ENCODE results near the gene TMEM213.
A peak's percentile ranks its signal among the peaks of the same experiment; 100 is the strongest.

Gene TMEM213

DNA sequence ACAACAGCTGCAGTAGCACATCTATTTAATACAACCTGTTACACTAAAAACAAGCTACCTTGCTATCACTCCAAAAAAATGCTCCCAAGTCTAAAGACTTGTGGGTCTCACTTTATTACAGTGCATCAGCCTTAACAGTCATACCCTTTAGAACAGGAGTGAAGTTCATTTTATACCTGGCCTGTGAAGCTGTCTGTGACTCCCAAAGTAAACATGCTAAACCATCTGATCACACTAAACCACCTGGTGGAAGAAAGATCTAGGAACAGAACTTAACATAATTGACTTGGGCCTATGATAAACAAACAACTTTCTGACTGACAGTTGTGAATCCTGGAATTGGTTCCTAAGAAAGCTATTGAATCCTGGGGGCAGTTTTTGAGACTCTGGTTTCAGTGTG lies 81.1 kb downstream of the TMEM213 start:
- no peak for DNase-seq

DNA sequence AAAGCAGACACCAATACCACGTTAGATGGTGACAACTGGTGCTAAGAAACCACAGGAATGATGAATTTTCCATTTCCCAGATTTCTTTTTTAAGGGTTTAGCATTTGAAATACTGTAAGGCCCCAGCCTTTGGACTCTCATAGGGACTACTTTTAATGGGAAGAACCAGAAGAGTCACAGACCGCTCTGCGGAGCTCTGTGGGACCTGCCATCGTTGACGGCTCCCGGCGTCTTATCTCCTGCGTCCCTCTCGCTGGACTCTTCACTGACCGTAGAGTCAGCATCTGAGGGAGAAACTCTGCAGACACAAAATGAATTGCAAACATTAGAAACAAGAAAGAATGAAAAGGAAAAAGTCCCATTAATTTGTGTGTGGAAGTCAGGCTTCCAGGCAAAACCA lies 81.6 kb downstream of the TMEM213 start:
- DNase-seq: no peak

DNA sequence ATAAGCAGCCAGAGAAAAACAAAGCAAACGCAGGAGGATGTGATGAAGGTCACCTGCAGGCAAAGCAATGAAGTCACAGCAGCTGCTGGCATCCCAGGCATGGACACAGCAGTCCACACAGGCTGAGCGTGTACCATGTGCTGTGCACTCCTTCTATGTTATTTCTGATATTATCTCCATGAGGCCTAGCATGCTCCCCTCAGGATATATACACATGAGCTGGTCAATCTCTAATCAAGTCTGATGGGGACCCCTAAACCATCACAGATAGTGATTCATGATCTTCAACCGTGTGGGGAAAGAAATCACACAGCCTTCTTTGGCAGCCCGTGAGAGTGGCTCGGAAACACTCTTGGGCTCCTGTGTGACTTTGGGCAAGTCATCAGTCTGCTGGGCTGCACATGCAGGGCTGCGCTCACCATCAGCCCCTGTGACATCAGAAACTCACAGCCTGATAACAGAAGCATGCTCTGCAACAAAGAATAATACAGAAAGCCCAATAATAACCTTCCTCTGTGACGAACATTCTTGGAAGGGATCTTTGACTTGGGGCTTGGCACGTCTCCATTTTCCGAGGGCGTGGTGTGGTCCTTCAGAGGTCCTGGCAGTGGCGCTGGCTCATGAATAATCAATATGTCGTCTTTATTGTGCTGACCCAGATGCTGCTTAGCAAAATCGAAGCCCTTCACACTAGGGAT lies 83.2 kb downstream of the TMEM213 start:
- DNase-seq: no peak

DNA sequence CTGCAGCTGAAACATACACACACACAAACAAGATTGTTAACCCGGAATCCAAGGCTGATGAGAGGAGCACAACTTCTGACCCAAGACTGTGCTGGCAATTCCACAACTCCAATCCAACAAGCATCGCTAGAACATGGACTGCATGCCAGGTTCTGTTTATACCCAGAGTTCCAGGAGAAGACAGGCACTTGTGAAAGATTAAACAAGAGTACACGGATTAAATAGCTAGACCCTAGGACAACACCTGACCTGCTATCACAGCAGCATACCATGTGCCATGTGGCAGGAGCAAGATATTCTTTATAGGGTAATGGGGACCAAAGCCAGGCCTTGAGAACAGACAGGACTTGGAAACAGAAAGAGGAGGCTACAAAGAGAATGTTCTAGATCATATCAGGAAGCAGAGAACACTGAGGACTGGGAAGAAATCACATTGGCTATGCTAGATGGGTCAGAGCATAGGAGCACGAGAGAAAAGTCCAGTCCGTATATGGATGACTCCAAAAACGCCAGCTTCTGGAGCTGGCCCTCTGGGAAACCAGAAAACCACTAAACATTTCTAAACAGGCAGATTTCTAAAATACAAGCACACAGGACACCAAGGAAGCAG lies 83.9 kb downstream of the TMEM213 start:
- DNase-seq: no peak

DNA sequence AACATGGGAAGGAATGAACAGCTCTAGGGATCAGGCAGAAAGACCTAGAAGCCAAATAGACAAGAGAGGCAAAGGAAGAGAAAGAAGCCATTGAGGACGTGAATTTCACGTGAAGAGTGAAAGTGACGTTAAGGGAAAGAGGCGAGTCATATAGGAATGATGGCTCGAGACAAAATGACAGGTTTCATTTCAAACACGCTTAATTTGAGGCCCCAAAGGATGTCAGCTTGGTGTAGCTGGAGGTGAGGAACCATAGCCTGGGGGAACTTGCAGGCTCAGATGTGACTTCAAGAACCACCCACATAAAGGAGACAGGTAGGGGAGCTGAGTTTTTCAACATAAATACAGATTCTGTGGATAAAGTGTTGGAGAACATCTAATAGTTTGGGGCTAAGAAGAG lies 84.5 kb downstream of the TMEM213 start:
- DNase-seq: no peak

DNA sequence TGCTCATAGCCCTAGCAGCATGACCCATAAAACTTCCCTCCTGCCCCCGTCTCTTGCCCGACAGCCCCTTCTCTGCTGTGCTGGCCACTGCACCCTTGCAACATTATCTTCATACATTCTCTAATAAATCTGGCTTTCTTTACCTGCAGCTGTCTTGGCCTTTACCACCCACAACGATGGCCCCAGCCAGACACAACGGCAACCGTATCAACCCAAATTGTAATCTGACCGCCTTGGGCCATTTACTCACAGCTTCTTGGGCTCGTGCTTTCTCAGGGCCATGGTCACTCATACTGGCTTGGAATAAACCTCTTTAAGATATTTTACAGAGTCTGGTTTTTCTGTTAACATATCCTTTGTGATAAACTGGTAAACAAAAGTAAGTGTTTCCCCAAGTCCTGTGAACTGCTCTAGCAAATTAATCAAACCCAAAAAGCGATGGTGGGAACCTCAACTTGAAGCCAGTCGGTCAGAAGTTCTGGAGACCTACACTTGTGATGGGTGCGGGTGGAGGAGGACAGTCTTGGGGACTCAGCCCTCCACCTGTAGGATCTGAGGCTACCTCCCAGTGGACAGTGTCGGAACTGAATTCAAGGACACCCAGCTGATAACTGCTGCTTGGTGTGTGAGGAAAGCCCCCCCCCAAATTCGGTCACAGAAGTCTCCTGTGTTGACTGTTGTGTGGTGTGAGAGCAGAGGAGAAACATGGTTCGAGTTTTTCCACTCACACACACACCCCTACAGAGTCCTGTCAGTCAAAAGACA lies 87.8 kb downstream of the TMEM213 start:
- no peak for DNase-seq

DNA sequence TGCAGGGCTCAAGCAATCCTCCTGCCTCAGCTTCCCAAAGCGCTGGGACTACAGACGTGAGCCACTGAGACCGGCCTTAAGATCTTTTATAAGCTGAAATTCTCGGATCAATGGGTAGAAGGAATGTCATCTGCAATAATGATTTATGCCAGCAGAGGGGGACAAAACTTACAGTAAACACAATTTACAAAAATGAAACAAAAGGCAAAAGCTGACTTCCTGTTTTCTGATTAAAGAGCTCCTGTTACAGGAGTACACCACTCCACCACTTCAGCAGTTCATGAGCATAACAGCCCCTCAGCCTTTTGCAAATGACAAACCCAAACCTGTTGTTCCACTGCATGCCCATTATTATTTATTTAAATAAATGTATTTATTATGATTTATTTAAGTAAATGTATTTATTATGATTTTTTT lies 88.7 kb downstream of the TMEM213 start:
- DNase-seq: peak; percentile 40

DNA sequence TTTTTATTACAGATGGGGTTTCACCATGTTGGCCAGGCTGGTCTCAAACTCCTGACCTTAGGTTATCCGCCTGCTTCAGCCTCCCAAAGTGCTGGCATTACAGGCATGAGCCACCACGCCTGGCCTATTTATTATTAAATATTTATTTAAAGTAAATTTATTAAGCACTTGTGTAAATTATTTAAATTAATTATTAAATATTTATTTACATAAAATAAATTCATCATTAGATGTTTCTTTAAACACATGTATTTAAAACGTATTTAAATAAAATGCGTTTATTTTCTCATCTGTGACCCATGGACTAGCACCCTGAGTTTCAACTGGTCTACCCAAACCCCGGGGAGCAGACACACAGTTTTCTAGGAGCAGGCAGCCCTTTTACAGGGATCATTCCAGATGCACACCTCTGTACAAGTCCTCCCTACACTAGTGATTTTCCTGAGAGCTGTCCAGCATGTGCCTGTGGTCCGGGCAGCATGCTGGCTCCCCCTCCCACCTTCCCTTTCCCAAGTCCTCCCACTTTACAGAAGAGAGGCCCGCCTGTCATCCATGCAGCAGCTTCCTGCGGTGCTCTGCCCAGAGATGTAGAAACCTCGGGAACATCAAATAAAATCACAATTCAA lies 89.4 kb downstream of the TMEM213 start:
- no peak for DNase-seq

Data from NCI-H2227 treated with DMSO at 0.1 percent for 48 hours (cell line).